ENCODE data around the gene TENM3. TPM values are rescaled to one million over a fixed set of nuclear protein-coding genes. Genes with fewer than 3 reads are reported as not detected.

Gene TENM3
- total and polyA plus RNA-seq, 2 of the 8 experiments (the other 6 are each of a cell fraction or from before 2014, with no cell fraction given), result 36.9 to 69.3 TPM

DNA sequence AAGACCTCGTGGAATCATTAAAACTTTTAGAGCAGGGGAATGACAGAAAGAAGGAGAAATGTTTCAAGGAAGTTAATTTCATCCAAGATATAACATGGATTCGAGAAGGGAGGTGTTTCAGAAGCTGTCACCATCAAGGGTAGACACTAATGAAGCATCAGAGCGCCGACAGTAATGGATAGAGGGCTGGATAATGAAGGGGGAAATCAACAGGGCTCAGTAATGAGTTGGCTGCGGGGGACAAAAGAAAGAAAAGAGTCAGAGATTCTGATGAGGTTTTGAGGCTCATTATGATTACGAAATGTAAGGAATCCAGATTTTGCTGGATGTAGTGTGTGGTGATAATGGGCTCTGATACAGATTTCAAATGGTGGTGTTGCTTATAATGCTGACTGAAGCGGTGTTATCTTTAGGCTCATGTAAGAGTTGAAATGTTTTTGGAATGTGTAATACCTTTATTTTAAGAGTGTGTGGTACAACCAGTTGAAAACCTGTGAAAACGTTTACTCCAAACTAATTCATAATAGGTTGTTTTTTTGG lies 39.3 kb upstream of the TENM3 start:
- no peak overlapping the region for H2BK120ac ChIP-seq (replicated peaks; ENCODE audit: low read depth, low read length)
- DNase-seq (ENCODE audit: low read depth in 1 of 2, low spot score in 2 of 2), result no peak
- no peak overlapping the region for H2BK15ac ChIP-seq (ENCODE audit: low read length)
- no peaks in the 10 kb centered on the region for H4K20me1 ChIP-seq (replicated peaks in 1 of 2; ENCODE audit: control insufficient read depth in 1 of 2, insufficient read depth in 2 of 2, low read length in 2 of 2)
- no peak overlapping the region for H2AFZ ChIP-seq (ENCODE audit: low read length)
- no peak for TF ChIP-seq ZNF274 (IDR thresholded peaks at IDR 0.05; ENCODE audit: borderline replicate concordance, extremely low read depth, low read length)
- TF ChIP-seq NANOG (IDR thresholded peaks at IDR 0.05; ENCODE audit: insufficient read depth, low read depth, low read length, poor library complexity, severe bottlenecking), result no peak
- TF ChIP-seq MAFK (IDR thresholded peaks at IDR 0.05; ENCODE audit: low read depth, low read length), result no peak
- no peak overlapping the region for H3K4me2 ChIP-seq (ENCODE audit: insufficient read depth in 1 of 2, low read depth in 2 of 2, low read length in 2 of 2)
- no peak overlapping the region for H3K4me3 ChIP-seq (ENCODE audit: extremely low read depth in 1 of 4, insufficient read depth in 2 of 4, low read depth in 3 of 4, low read length in 4 of 4)
- no peak overlapping the region for H4K8ac ChIP-seq (ENCODE audit: extremely low read depth, insufficient read depth, low read length)
- H3K18ac ChIP-seq (ENCODE audit: extremely low read depth, low read length), result no peak overlapping the region
- H3K27ac ChIP-seq (ENCODE audit: low read depth, low read length), result no peak overlapping the region
- H2BK12ac ChIP-seq (ENCODE audit: low read depth, low read length), result no peak overlapping the region
- H3K36me3 ChIP-seq (ENCODE audit: control insufficient read depth in 2 of 4, insufficient read depth in 4 of 4, low read length in 3 of 4), result no peaks in the 10 kb centered on the region
- H2AK5ac ChIP-seq (ENCODE audit: low read depth, low read length), result no peak overlapping the region
- no peak overlapping the region for H2BK5ac ChIP-seq (ENCODE audit: low read depth, low read length)
- POLR2A ChIA-PET (ENCODE audit: partially characterized antibody), result no interaction called here
- H3K79me1 ChIP-seq (ENCODE audit: low read depth, low read length), result no peaks in the 10 kb centered on the region; the same call in 1 of the 2 replicates
- no peak overlapping the region for H2BK20ac ChIP-seq (ENCODE audit: low read length)
- peaks cover 0 to 3% of the 10 kb centered on the region in 2 experiments; a peak in 1 of 4 replicates for H3K79me2 ChIP-seq (ENCODE audit: control insufficient read depth in 1 of 2, insufficient read depth in 2 of 2, low read length in 2 of 2)
- H3K56ac ChIP-seq (replicated peaks; ENCODE audit: insufficient read length, low read depth, low read length), result no peak overlapping the region
- H3K23ac ChIP-seq (ENCODE audit: insufficient read length), result no peak overlapping the region
- H4K91ac ChIP-seq (replicated peaks; ENCODE audit: insufficient read length, low read length), result no peak overlapping the region
- H3K9ac ChIP-seq (replicated peaks in 1 of 4; ENCODE audit: extremely low read depth in 1 of 4, low read depth in 3 of 4, low read length in 3 of 4), result no peak overlapping the region
- WGBS, 2 experiments (ENCODE audit: extremely low coverage in 1 of 2, insufficient coverage in 1 of 2, insufficient read length in 1 of 2, insufficient replicate concordance in 2 of 2, low coverage in 1 of 2, low lambda C conversion rate in 2 of 2, missing lambda C conversion rate in 1 of 2), result 89% methylated on average over 8 of the region's 8 CpGs; no CpG with 5 or more reads in 1 of the 2 experiments
- no peak for FAIRE-seq
- H3K23me2 ChIP-seq (ENCODE audit: low read depth, low read length), result no peaks in the 10 kb centered on the region
- H3K4me1 ChIP-seq (replicated peaks in 1 of 4; ENCODE audit: control insufficient read depth in 3 of 4, insufficient read depth in 4 of 4, low read length in 3 of 4), result peaks cover 0 to 14% (median 6%) of the 10 kb centered on the region in 4 experiments; a peak in 4 of 7 replicates
- no peak overlapping the region for H3K4ac ChIP-seq (replicated peaks; ENCODE audit: insufficient read length, low read depth, low read length)
- no peak overlapping the region for H3K14ac ChIP-seq (ENCODE audit: insufficient read length)
- H3K27me3 ChIP-seq (replicated peaks in 1 of 4; ENCODE audit: control insufficient read depth in 3 of 4, extremely low read depth in 1 of 4, insufficient read depth in 3 of 4, low read length in 3 of 4), result no peaks in the 10 kb centered on the region
- CTCF ChIA-PET (ENCODE audit: partially characterized antibody), result no interaction called here
- no peaks in the 10 kb centered on the region for H3K9me3 ChIP-seq (ENCODE audit: insufficient read depth in 2 of 2, low read depth in 1 of 2, low read length in 1 of 2)
- no peak overlapping the region for H4K5ac ChIP-seq (ENCODE audit: insufficient read length, low read depth, low read length)
